ENCODE data around the gene PER2. TPM values are rescaled to one million over a fixed set of nuclear protein-coding genes. Genes with fewer than 3 reads are reported as not detected.

The PER2 gene
- total and polyA plus RNA-seq, 2 of the 13 experiments (the other 11 are each of a cell fraction or from before 2014, with no cell fraction given), result 5.1 to 9.4 TPM

DNA sequence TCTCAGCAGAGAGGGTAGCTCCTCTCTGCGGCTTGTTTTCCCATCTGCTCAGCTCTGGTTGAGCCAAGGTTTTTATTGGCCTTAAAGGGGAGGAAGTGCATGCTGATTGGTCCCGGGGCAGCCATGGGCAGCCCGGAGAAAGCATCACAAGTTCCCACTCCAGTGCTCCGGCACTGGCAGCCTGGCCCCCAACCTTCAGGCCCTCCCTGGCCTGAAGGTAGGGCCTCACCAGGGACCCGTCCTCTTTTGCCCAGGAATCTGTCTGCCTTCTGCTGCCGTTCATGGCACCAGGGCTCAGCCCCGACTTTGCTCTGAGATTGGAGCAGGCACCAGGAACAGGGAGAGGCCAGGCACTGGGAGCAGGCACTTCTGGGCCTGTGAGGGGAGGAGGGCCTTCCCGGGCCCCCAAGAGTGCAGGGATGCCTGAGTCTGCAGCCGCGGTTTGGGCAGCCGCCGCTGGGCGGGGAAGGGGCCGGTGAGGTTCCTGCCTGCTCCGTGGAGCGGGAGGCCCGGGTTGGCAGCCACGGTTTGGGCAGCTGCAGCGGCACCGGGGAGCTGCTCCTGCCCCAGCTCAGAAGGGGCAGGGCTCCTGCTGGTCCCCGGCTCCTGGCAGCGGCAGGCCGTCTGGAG is 67.4 kb downstream of the PER2 start (continued):
- TF ChIP-seq PRDM10 (CRISPR knock-in tag; IDR thresholded peaks at IDR 0.05; ENCODE audit: low read depth) (0 out of 2 replicates have a peak, but pooled peaks have one; percentile 55), DRAP1 (CRISPR knock-in tag; IDR thresholded peaks at IDR 0.05) (peak; percentile 89), ZNF646 (CRISPR knock-in tag; IDR thresholded peaks at IDR 0.05) (no peak), ZNF274 (CRISPR knock-in tag; IDR thresholded peaks at IDR 0.05) (0 out of 2 replicates have a peak, but pooled peaks have one; percentile 45), DR1 (CRISPR knock-in tag; IDR thresholded peaks at IDR 0.05) (peak; percentile 25; the same call in 1 of the 2 replicates), ELF3 (CRISPR knock-in tag; IDR thresholded peaks at IDR 0.05) (peak; percentile 45; the same call in 1 of the 2 replicates), UBTF (CRISPR knock-in tag; IDR thresholded peaks at IDR 0.05) (peak; percentile 43; the same call in 1 of the 2 replicates), ZNF615 (CRISPR knock-in tag; IDR thresholded peaks at IDR 0.05; ENCODE audit: borderline replicate concordance) (no peak)
- TF ChIP-seq, protein P1, sequence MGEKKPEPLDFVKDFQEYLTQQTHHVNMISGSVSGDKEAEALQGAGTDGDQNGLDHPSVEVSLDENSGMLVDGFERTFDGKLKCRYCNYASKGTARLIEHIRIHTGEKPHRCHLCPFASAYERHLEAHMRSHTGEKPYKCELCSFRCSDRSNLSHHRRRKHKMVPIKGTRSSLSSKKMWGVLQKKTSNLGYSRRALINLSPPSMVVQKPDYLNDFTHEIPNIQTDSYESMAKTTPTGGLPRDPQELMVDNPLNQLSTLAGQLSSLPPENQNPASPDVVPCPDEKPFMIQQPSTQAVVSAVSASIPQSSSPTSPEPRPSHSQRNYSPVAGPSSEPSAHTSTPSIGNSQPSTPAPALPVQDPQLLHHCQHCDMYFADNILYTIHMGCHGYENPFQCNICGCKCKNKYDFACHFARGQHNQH (CRISPR knock-in tag; IDR thresholded peaks at IDR 0.05), result peak; percentile 48; the same call in 1 of the 2 replicates
